ENCODE data around the gene EFCAB13.

The EFCAB13 gene

GRCh38 chr17:47295037-47295873, 28.5 kb upstream of the EFCAB13 start:
- in situ Hi-C loops (cut with MboI; ENCODE audit: low sequenced_read_pairs), result no loop called here

- in situ Hi-C loops (cut with MboI; ENCODE audit: low sequenced_read_pairs), result no loop called here
Observed at GRCh38 chr17:47295874-47296255, 27.9 kb upstream of the EFCAB13 start.

GRCh38 chr17:47297661-47298400, 25.9 kb upstream of the EFCAB13 start:
- in situ Hi-C loops (cut with MboI; ENCODE audit: low sequenced_read_pairs), result no loop called here

DNA sequence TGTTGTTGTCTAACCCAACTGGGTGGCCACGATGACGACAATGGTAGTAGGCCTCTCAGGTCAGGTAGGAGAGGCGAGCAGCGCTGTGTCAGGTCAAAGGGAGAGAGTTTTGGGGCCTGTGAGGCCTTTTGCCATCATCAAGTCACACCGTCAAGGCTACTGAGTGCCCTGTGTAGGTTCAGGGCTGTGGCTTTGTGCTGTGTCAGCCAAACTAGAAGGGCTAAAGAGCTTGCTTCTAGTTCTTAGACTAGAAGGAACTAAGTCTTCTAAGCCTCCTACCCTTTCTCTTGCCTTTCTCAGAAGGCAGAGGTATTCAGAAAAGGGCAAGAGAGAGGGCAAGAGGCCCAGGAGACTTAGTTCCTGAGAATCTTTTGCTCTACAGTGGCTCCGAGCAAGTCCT, 25.0 kb upstream of the EFCAB13 start:
- in situ Hi-C loops (cut with MboI; ENCODE audit: low sequenced_read_pairs), result no loop called here

DNA sequence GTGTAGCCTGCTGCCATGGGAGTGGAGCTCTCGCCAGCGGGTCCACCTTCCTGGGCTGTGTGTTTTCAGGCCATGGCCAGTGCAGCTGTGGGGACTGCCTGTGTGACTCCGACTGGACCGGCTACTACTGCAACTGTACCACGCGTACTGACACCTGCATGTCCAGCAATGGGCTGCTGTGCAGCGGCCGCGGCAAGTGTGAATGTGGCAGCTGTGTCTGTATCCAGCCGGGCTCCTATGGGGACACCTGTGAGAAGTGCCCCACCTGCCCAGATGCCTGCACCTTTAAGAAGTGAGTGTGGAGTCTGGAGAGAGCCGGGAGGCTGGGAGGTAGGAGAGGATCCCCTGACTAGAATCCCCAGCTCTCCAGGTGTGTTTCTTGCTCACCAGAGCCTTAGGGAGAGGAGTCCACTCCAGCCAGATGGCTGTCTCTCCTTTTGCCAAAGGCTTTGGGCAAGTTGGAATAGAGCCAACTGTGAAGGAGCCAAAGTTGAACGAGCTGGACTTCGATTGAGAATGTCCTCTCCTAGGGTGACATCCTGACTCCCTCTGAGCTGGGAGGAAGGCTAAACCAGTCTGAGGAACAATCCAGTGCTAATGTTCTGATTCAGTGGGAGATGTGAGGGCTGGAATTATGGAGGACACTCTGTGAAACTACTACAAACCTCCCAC, 24.4 kb upstream of the EFCAB13 start:
- in situ Hi-C loops (cut with MboI; ENCODE audit: low sequenced_read_pairs), result no loop called here

DNA sequence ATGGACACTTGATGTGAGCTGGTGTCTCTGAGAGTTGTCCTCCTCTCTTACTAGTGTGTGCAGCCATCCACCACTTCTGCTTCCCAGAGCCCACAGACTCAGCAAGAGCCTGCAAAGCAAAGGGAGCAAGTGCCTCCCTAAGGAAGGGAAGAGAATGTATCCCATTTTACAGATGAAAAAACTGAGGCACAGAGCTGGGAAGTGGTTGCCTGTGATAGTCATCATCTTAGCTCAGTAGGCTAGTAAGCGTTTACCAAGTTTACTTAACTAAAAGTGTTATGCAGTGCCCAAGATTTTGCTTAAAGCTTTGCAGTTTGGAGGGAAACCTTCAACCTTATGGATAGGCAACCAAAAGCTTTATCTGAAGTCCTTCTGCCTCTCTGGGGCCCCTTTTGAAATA, 23.0 kb upstream of the EFCAB13 start:
- in situ Hi-C loops (cut with MboI; ENCODE audit: low sequenced_read_pairs), result no loop called here

DNA sequence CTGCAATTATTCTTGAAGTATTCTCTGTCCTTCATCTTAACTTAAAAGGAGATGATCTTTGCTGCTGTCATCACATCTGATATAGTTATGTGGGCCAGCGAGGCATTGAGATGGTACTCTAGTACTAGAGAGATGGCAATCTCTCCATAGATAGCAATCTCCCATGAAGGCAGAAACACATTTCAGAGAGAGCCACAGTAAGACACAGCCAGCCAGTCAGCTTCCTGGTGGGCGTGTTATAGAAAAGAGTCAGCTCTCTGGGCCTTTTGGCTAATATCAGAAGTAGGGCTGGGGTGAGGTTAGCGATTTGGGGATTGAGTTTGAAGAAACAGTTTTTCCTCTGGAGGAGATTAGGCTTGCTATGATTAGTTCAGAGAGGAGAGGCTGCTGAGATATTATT, 22.6 kb upstream of the EFCAB13 start:
- in situ Hi-C loops (cut with MboI; ENCODE audit: low sequenced_read_pairs), result no loop called here

- in situ Hi-C loops (cut with MboI; ENCODE audit: low sequenced_read_pairs), result no loop called here
Observed at GRCh38 chr17:47301831-47302230, 21.9 kb upstream of the EFCAB13 start.

GRCh38 chr17:47304186-47304585, 19.6 kb upstream of the EFCAB13 start:
- in situ Hi-C loops (cut with MboI; ENCODE audit: low sequenced_read_pairs), result no loop called here

DNA sequence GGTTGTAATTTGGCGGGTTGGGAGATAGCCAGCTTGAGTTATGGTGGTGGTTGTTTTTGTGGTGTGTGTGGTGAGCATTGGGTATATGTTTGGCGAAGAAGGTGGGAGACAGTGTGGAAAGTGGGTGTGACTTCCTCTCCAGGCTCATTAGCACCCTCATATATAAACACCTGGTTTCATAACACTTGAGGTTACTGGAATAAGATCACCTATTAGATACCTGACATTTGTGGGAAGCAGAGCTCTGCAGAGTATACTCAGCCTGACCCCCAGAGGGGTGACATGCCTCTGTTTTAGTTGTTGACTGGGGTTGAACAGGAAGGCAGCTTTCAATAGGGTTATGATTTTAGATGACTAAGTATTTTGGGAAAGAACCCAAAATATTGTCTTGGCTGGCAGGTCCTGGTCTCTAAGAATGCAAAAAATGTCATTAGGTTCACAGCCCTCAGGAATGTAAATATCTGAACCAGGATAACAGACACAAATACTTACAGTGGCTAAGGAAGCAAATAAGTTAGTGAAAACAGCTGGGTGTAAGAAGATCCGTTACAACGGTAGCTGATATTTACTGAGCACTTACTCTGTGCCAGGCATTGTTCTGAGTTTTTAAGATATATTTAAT, 18.3 kb upstream of the EFCAB13 start:
- in situ Hi-C loops (cut with MboI; ENCODE audit: low sequenced_read_pairs), result no loop called here

- in situ Hi-C loops (cut with MboI; ENCODE audit: low sequenced_read_pairs), result no loop called here
Observed at GRCh38 chr17:47310186-47310733, 13.5 kb upstream of the EFCAB13 start.

DNA sequence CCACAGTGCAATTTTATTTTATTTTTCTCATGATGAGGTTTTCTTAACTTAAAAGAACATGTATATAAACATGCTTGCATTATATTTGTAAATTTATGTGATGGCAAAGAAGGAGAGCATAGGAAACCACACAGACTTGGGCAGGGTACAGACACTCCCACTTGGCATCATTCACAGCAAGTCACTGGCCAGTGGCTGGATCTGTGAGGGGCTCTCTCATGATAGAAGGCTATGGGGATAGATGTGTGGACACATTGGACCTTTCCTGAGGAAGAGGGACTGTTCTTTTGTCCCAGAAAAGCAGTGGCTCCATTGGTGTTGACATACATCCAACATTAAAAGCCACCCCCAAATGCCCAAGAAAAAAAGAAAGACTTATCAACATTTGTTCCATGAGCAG, 12.3 kb upstream of the EFCAB13 start:
- in situ Hi-C loops (cut with MboI; ENCODE audit: low sequenced_read_pairs), result no loop called here

DNA sequence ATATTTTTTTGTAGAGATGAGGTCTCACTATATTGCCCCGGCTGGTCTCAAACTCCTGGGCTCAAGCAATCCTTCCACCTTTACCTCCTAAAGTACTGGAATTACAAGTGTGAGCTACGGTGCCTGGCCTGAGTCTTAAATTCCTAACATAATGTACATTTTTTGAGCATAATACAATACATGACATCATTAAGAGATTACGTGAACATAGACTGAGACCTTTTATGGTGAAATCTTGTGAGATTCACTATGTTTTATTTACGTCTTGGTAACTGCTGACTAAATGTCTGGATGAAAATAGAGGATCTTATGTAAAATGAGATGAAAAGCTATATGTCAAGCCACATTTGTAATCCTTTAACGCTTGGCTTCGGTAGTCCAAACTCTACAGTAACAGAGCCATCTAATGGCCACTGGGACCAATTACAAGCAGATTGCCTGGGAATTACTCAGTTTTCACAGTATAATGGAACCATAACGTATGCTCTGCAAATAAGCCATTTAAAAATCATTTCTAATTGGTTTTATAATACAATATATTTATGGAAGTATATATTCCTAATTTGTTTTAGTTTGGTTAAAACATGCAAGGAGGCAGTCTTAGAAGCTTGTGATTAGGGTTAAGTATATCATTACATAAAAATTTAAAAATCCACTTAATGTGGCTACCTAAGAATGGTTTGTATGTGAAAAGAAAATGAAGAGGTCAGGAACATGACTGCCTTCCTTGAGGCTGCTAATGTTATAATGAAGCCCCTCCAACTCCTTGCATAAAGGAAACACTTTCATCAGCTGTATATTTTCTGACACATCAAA, 8.1 kb upstream of the EFCAB13 start:
- in situ Hi-C loops (cut with MboI; ENCODE audit: low sequenced_read_pairs), result no loop called here

GRCh38 chr17:47316311-47316710, 7.4 kb upstream of the EFCAB13 start:
- in situ Hi-C loops (cut with MboI; ENCODE audit: low sequenced_read_pairs), result no loop called here

GRCh38 chr17:47317119-47317518, 6.6 kb upstream of the EFCAB13 start:
- in situ Hi-C loops (cut with MboI; ENCODE audit: low sequenced_read_pairs), result no loop called here

DNA sequence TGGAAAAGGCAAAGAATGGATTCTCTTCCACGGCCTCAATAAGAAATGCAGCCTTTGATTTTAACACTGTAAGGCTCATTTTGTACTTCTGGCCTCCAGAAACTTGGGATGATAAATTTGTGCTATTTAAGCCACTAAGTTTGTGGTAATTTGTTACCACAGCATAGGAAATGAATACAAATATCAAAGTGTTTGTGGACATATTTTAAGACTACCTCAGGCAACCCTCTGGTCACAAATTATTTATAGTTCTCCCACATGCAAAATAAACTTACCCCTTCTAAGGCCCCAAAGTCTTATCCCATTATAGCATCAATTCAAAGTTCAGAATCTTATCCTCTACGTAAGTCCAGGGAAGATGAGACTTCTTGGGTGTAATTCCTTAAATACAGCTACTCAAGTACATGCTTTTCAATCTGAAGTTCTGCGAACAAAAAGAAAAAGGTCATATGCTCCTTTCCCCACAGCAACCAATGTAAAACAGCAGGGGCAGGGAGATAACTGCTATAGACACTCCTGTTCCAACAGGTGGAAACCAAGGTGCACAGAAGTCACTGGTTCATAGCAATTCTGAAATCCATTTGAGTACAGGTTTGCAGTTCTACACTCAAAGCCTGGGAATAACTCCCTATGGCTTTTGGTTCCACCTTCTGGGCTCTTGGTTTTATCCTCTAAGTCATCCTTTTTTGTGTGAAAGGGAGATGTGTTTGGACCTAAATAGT, 5.4 kb upstream of the EFCAB13 start:
- in situ Hi-C loops (cut with MboI; ENCODE audit: low sequenced_read_pairs), result no loop called here

GRCh38 chr17:47320879-47321502, 2.8 kb upstream of the EFCAB13 start:
- in situ Hi-C loops (cut with MboI; ENCODE audit: low sequenced_read_pairs), result no loop called here

- in situ Hi-C loops (cut with MboI; ENCODE audit: low sequenced_read_pairs), result no loop called here
Observed at GRCh38 chr17:47324224-47325020, 667 bp downstream of the EFCAB13 start.
